Limb (tissue), 2 donors: ENCODE data around the gene PTPRD.
A peak's percentile ranks its signal among the peaks of the same experiment; 100 is the strongest.

Source experiments
- DNase-seq, 2 donors: peaks; one replicate each; pipeline ENCODE4 v3.0.0-alpha.2; 2016; ENCODE audit errors: extremely low spot score in 2 of 2

Gene PTPRD

GRCh38 chr9:8292657-8293056 lies 2320.1 kb downstream of the PTPRD start:
- DNase-seq, result no peak

- no peak for DNase-seq
Observed at GRCh38 chr9:8289681-8290080, 2323.1 kb downstream of the PTPRD start.

- DNase-seq, result no peak
Observed at GRCh38 chr9:8287970-8288369, 2324.8 kb downstream of the PTPRD start.

DNA sequence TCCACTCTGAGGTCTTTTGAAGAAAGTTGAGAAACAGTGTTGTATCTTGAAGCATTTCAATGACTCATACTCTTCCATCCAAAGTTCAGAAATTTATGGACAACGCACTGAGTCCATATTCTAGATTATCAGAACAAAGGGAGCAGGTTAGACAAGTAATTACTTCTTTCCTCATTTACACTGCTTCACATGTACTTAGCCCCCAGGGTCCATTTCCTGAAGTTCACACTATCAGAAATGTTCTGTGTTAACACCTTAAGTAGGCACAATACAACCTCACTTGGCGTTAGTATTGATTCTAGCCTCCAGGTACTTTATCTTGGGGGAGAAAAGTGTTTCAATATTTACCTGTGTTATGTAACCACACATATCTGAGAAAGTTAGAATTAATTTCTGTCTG lies 2325.3 kb downstream of the PTPRD start:
- DNase-seq, result no peak

GRCh38 chr9:8284884-8285283 lies 2327.9 kb downstream of the PTPRD start:
- DNase-seq, result no peak

DNA sequence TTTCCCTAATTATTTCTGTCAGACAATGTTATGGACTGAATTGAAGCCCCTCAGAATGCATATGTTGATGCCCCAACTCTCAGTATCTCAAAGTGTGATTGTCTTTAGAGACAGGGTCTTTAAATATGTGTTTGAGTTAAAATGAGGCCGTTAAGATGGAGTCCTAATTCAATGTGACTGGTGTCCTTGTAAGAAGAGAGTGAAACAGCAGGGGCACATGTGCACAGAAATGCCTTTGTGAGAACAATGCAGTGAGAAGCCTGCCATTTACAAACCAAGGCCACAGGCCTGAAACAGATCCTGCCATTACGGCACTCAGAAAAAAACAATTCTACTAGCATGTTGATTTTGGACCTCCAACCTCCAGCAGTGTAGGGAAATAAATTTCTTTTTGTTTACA lies 2330.3 kb downstream of the PTPRD start:
- no peak for DNase-seq

DNA sequence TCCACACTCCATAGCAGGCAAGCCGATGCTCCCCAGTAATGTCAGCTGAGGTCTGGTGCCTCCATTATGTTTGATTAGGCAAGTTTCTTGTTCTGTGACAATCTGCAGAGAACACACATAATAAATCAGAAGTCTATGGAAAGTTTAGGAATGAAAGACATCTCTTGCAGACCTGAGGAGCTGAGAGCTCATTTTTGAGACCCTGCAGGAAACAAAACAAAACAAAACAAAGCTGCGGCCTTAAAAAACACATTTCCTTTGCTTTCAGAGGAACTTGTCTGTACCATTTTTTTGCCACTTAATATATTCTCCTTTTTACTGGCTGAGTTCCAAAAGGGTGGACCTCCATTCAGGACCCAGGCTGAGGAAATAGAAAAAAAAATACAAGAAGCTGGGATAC lies 2332.0 kb downstream of the PTPRD start:
- no peak for DNase-seq

GRCh38 chr9:8278048-8278447 lies 2334.8 kb downstream of the PTPRD start:
- no peak for DNase-seq

DNA sequence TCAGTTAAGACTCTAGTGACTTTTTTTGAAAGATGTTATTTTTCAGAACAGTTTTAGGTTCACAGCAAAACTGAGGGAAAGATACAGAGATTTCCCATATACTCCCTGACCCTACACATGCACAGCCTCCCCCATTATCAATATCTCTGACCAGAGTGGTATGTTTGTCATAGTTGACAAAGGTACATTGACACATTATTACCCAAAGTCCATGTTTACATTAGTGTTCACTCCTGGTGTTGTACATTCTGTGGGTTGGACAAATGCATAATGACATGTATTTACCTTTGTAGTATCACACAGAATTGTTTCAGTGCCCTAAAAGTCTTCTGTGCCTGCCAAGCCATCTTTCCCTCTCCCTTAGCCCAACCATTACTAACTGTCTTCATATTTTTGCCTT lies 2342.6 kb downstream of the PTPRD start:
- no peak for DNase-seq

DNA sequence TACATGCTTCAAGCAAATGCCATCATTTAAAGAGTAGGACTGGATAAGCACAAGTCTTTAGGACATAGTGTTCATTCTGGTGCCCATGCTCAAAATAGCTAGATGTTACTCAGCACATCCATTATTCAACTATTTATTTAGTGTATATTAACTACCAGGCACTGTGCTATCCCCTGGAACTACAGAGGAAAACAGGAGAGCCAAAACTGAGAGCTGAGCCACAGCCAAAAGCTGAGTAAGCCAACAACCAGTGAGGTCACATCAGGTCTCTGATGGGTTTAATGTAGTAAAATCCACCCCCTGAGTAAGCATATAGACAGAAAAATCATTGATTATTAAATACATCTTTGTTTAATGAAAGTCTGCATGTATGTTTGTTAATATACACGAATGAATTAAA lies 2343.9 kb downstream of the PTPRD start:
- DNase-seq, result no peak

DNA sequence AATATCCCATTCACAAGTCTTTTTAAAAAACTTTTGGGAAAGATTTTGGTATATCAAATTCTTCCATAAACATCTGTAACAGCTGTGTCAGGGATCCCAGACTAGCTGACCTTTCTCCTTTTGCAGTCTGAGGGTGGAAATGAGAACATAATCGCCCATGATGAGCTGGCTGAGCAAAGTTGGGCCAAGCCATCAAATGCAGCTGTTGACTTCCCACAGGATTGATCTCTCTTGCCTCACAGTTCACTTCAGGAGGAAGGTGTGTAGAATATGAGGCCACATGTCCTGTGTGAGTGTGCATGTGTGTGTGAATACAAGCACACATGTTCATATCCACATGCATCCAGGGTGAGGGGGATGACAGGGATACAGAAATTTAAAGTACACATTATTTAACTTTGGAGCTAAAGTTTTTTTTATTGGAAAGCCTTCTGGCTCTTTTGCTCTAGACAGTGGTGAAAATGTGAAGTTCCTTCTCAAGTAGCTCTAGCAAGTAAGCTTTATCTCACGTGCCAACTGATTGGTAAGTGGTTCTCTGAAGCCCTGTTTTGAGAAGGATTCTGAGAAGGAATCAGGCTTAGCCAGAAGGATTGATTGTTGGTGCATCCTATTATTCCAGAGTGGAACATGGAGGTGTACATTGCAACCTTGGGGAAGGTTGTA lies 2344.5 kb downstream of the PTPRD start:
- peak in 1 of 2 donors; percentile 47 for DNase-seq

GRCh38 chr9:8267636-8268035 lies 2345.2 kb downstream of the PTPRD start:
- no peak for DNase-seq

DNA sequence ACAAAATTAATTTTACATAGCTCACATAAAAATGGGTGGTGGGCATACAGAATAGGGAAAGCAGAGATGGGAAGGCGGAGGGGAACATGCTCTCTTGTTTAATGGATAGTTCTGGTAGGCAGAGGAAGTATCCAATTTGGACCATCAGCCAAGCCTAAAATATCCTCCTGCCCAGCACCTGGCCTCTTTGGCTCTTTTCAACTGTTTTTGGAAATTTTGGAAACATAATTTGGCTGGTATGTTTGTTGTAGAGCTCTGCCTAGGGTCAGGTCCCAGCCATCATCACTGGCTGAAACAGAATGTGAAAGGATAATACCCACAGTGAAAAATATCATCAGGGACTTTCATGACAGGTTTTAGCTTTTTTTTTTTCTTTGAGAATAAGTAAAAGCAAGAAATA lies 2345.9 kb downstream of the PTPRD start:
- DNase-seq, result no peak

DNA sequence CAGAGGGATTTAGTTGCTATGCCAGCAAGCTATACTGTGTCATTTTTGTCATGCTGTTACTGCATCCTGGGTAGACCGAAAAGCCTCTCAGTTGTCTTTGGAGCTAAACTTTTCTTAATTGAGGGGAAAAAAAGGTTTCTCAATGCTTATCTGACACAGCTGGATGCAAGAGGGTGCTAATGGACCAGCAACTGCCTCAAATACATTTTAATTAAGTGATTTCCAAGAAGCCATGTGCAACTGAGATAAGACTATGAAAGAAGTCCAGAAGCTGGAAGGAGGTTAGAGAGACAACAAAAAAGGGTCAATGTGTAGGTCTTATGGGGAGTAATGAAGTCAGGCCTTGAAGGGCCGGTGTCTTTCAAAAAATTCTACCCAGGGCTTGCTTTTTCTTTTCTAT lies 2347.5 kb downstream of the PTPRD start:
- DNase-seq, result no peak
